GM21447 (cell line): Measurements from ENCODE around the gene WDR38.

Experiments used
- ATAC-seq: cut with Tn5 transposase; IDR thresholded peaks from one replicate; pipeline ENCODE4 v1.9.1; 2021; ENCODE audit not compliant: unreplicated experiment

WDR38 gene

DNA sequence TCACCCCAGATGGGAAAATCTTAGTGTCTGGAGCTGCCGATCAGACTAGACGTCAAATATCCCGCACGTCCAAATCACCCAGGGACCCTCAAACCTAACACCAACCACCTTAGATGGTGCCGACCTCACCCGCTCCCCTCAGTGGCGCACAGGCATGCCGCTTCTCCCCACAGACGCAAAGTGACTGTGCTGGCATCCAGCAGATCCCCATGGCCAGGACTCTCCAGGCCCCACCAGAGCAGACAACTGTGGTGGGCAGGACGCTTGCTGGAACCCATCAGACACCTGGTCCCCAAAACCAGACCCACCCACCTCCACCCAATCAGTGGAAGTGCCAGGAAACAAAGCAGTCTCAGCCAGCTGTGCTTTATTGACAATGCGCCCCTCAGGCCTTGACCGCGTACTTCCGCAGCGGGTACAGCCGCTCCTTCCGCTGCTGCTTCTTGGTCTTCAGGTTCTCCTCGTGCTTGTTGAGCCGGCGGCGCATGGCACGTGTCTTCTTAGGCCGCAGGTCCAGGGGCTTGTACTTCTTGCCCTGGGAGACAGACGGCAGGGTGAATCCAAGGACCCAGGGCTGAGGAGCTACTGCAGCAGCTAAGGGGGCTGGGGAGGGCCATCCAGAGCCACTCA is 4.4 kb downstream of the WDR38 start:
- ATAC-seq: no peak

DNA sequence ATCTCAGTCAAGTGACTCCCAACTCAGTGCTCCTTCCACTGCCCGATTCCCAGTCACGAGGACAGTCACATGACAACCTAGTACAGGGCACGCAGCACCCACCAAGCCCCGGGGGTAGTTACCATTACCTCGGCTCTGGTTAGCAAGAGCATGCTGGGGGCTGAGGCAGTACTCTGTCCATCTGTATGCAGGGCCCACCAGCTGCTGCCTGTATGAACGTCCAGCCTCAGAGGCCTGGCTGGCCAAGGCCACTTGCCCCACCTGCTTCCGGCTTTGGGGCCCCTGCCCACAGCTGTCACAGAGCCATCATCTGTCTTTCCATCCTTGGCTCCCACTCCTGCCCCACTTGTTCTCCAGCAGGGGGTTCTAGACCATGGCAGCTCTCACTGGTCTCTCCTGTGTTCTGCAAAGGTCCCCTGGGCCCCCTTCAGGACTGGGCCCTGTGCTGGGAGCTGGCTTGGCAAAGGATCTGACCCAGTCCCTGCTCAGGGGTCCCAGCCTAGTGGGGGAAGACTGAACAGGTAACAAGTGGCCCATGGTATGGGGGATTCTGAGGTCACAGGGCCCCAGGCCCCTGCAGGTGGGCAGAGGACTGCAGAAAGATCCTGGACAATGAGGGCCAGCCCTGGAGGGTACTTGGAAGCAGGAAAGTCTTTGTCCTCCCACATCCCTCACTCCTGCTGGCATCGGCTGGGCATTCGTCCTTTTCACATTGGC is 5.2 kb downstream of the WDR38 start:
- ATAC-seq: no peak

DNA sequence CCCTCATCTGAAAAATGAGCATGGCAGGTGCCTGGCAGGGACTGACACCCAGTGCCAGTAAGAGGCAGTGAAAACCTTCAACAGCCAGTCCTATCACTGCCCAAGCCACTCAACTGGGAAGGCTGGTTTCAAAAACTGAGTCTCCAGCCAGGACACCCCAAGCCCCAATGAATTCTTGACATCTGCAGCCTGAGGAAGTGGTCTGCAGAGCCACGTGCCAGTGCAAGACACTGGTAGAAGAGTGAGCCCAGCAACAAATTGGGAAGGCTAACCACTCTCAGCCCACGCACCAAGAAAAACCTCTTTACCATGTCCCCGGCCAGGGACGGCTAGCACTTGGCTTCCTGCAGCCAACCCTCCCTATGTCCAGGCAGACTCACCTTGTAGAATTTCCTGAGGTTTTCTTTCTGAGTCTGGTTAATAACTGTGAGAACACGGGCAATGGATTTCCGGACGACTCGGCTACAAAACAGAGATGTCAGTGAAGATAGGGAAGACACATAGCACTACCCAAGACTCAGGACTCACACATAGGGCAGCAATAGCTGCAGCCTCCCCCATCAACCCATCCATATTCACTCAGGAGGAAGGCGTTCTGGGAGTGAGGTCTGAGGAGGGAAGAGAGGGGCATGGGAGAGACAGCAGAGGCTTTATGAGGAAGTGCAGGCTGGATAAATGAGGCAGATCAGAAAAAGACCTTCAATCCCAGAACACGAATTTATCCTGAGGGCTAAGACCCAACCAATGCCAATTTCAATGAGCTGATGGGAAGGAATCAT is 6.7 kb downstream of the WDR38 start:
- ATAC-seq: no peak

DNA sequence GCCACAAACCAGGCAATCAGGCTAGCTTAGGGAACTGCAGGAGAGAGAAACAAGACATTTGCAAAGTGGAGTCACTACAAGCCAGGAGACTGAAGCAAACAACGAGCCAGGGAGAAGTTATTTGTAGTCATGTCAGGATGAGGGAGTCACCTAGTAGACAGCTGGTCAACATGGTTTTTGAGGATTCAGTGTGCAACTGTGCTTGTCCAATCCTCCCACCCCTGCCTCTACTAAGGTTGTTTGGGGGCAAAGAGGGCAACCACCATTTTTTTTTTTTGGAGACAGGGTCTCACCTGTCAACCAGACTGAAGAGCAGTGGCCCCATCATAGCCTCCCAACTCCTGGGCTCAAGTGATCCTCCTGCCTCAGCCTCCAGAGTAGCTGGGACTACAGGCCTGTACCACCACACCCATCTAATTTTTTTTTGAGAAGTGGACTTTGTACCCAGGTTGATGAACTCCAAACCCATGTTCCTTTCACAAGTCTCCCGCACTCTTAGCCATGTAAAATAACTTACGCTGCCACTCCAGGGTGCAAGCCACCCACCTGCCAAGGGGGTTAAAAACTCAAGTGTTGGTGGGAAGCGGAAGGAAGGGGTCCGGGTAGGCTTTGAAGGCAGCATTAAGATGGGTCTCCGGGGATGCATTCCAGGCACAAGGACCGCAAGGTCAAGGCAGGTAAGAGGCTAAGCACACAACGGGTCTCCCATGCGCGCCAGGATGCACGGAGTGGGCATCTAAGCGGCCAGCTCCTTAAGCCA is 7.5 kb downstream of the WDR38 start:
- no peak for ATAC-seq

DNA sequence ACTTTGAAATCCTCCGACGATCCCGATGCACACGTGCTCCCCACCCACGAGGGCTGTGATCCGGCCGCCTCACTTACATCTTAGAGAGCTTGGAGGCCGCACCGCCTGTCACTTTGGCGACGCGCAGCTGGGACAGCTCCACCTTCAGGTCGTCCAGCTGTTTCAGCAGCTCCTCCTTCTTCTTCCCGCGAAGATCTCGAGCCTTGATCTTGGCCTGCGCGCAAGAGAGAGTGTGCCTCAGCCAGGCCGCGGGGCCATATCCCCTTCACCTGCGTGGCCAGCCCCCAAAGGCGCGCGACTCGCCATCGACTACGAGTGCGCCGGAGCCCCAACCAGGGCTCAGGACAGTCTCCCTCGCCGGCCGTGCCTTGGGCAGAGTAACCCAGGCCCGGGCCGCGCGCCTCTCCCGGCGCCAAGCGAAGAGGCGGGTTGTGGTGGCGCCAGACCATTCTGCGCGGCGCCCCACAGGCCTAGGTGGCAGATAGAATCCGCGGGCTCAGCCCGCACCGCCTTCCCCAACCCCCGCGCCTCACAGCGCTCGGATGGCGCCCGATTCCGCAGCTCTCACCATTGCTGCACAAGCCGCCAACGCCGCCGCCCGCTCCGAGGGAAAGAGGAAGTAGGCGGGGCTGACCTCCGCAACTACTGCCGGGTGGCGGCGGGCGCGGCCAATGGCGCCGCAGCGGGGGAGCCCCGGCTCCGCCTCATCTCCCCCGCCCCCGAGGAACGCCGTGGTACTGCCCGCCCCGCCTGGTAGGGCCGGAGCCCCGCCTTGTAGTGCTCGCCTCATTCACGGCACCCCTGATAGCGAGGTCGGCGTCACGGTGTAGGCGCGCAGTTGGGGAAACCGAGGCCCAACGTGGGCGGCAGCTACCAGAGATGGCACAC is 8.3 kb downstream of the WDR38 start, which contains the start of the genes ARPC5L and RPL35:
Gene ARPC5L (plus strand): TSS at position 789 of the 888 bp plus-strand sequence. CDS start 7,161 bp downstream, outside the sequence.
Gene RPL35 (minus strand): TSS at position 616 of the 888 bp plus-strand sequence. CDS start 45 bp downstream, at position 571.
- ATAC-seq: peak; percentile 79

DNA sequence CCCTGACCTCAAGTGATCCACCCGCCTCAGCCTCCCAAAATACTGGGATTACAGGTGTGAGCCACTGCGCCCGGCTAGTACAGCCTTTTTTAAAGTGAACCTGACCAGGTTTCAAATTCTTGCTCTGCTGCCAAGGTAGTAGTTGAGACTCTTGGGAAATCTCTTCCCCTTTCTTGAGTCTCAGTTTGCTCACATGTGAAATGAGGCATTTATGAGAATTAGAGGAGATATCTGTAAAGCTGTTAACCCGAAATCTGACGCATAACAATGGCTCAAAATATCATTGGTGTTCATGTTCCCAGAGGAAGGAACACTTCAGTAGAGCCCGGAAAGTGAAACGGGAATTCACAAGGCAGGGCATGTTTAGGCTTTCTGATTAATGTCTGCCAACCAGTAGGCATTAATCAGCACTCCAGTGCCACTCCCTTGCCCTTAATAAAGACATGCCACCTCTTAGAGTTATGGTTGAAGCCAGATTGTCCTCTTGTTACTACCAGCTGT is 10.2 kb downstream of the WDR38 start:
- no peak for ATAC-seq

DNA sequence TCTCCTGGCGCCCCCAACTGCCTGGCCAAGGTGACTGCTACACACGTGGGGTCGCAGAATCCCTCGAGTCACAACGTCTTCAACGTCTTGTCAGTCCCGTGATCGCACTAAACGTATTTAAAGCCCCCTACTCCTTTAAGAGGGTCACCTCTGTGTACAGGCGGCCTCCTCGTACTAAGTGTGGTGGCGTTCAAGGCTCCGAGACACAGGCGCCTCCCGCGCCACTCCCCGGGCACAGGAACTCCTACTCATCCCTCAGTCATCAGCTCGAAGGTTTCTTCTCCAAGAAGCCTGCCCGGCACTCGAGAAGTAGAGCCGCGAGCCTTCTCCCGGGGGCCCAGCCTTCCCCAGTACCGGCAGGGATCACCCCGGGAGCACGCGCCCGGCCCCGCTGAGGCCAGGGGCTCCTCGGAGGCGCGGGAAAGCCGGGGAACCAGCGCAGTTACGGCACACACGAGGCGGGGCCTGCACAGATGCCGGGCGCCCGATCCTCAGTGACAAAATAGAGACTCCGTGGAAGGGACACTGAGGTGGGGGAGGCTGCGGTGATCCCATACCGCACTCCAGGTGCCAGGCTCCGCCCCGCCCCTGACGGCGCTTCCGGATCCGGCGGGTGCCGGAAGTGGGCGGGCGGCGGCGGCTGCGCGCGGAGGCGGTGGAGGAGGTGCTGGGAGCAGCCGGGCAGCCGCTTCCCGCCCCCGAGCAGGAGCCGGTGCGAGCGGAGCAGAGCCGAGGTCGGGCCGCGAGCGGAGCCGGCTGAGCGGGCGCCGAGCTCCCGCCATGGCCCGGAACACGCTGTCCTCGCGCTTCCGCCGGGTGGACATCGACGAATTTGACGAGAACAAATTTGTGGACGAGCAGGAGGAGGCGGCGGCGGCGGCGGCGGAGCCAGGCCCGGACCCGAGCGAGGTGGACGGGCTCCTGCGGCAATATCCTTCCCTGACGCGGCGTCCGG is 15.5 kb downstream of the WDR38 start:
- ATAC-seq: peak; percentile 47

DNA sequence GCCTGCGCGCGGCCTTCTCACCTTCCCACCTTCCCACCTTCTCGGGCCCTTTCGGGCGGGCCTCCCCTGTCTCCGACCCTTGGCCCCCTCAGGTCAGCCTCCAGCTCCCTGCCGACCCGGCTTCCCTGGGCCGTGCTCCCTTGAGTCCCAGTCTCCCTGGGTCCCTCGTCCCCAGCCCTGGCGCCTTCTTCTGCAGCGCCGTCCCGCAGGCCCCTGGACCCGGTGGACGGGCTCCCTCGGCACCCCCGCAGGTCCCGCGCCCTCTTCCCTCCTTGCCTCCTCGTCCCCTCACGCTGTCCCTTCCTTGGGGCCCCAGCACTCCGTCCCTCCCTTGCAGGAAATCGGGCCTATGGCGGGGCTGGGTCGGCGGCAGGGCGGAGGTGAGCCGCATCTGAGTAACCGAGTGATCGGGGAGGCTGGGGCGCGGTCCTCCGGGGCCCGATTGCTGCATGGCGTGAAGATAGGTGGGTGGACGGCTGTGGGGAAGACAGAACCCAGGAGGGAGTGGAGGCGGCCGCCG is 16.3 kb downstream of the WDR38 start:
- peak; percentile 6 for ATAC-seq

DNA sequence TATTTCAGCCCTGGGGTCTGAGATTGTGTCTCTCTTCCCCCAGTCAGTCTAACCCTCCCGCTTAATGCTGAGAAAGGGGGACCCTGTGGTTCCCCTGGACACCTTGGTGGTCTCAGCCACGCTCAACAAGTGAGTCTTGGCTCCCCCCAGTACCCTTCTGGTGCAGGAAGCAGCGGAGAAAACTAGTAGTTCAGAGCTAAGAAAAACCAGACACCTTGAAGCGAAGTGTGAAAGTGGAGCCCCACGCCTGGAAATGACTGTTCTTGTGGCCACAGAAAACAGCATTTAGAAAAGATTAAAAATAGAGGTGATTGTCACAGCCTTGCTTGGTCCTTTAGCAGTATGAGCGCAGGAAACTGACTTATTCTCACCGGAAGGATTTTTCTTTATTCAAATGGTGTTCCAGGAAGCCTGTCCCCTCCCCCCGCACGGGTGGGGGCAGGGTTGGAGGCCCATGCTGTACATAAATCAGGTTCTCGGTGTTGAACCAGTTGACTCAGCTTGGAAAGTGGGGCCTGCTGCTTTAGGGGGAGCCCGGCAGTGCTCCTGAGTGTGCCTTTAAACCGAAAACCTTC is 16.8 kb downstream of the WDR38 start:
- ATAC-seq: peak; percentile 47

DNA sequence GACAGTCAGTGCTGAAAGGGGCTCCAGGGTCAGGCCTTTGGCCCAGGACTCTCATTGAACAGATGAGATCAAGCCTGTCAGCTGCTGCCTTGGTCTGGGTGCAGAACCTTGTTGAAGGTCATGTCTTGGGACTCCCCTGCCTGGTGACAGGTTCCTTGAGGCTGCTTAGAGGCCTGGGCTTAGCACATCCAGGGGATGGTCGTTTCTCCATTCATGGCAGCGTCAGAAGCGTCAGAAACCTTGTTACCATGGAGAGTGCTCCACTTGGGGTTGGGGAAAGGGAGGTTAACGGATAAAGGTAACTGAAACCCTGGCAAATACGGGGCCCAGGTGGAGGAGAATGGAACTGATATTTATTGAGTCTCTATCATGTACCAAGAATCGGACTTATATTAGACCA is 17.5 kb downstream of the WDR38 start:
- no peak for ATAC-seq

DNA sequence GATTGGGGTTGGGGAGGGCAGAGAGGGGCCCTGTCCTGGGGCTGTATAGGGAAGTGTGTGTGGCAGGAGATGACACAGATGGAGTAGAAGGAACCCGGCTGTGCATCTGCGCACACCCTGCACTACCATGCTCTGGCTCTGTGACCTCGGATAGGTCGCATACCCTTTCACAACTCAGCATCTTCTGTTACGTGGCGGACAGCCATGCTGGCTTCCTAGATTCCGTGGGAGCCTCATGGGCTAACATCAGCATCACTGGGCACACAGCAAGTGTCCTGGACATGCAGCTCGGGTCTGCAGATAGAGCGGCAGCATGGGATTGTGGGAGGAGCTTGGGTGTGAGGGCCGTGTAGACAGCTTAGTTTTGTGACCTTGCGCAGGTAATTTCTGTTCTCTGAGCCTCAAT is 17.9 kb downstream of the WDR38 start:
- no peak for ATAC-seq

DNA sequence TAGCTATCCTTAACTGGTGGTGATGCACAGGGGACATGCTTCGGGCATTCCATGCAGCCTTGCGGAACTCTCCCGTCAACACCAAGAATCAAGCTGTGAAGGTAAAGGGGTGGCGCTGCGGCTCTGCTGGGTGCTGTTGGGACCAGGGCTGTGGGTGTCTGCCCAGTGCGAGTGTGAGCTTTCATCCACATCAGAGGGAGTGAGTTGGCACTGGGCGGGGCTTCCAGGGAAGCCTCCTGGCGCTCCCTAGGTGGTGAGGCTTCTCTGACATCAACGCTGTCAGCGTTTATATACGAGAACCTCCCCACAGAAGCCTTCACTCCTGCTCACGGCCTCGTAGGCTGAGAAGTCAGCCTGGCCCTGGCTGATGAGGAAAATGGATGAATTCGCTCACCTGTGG is 20.4 kb downstream of the WDR38 start:
- ATAC-seq: no peak

DNA sequence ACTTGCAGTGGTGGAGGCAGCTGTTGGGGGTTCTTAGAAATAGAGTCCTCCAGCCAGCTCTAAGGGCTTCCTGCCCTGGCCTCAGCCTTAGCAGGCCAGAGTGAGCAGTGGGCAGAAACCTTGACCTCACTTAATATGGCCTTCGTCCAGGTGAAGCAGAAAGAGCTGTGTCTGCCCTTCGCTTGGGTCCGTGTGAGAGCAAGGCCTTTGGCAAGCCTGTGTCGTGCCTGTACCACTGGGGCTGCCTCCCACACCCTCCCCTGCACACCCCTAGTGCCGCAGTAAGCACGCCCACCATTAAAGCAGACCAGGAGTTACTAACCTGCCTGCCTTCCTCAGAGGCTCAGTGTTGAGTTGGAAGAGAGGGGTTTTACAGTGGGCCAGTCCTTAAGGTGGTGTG is 22.2 kb downstream of the WDR38 start:
- ATAC-seq: no peak

DNA sequence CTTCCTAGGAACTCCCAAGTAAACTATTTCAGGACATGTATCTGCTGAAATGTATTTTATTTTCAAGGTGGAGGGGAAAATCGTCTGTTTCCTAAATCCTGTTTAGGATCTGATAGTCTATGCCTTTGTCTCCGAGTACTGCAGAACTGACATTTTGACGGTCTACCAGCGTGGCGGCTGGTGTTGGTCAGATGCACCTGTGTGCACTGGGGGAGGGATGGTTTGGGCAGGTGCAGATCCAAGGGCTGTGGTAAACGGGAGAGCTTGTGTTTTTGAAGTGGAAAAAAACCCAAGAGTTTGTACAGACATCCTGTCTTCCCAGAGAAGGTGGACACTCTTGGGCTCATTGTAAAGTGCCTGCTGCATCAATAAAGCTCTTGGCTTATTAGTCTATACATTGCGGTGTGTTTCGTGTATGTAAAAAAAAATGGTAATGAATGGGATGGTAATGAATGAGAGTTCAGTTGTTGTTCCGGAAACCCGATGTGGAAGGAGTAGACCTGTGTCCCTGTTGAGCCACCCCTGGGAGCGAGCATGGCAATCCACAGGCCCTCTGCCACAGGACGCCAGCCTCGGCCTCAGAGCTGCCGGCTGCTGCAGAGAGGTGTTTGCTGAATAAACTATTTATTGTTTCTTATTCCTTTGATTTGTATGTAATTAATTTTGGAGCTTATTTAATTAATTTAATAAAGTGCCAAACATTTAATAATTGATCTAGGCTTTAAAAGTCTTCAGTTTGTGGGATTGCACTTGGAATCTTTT is 23.9 kb downstream of the WDR38 start:
- no peak for ATAC-seq

DNA sequence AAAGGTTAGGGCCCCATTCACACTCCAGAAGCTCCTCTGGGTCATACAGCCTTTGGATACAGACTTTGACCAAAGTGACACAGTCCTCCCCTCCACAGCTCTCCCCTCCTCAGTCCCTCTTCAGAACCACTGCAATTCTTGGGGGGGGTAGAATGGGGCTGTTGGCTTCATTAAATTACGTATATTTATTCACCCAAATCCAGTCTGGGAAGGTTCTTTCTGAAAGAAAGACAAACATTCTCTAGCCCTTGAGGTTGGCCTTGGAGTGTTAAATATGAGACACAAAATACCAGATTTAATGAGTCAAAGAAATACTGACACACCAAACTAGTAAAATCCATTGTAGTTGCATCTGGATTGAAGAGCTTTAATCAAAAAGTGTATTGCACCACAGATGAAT is 24.8 kb downstream of the WDR38 start:
- ATAC-seq: no peak

DNA sequence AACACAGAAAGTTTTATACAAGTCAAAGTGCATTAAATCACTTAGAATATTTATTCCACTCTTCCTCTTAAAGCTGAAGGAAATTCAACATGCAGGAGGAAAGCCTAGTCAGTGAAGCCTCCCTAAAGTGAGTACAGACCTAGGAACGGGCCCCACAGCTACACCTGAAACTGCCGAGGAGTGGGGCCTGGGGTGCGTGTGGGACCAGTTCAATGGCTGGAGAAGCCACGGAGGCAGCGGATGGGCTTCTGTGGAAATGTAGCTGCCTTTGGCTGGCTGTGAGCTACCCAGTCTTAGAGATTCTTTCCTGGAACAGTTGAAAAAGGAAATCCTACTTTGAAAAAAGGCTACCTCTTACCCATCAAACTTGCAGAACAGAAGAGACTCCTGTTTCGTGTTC is 25.3 kb downstream of the WDR38 start:
- ATAC-seq: no peak

DNA sequence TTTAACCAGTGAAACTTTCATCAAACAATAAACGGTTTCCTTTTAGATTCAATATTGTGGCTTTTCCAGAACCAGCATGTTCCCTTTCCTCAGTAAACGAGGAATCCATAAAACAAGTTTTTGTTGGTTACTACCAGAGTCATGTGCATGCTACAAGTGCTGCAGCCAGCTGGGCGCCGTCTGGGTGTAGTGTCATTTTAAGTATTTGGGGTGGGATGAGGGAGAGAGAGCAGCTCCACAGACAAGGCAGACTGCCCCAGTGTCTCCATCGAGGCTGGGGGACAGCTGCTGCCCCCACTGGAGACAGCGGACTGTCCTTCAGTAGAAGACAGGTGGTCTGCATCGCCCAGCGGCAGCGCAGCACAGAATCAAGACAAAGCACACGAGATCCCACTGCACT is 26.0 kb downstream of the WDR38 start:
- ATAC-seq: no peak
